ENCODE data around the gene ZNF205.

GRCh38 chr16:3147046-3147756 lies 34.8 kb downstream of the ZNF205 start:
- TF ChIP-seq CTCF (IDR thresholded peaks at IDR 0.05 in 2 of 3, conservative IDR thresholded peaks at IDR 0.05 in 1 of 3; ENCODE audit: borderline replicate concordance in 1 of 3, insufficient read depth in 1 of 3, low read depth in 2 of 3, low read length in 2 of 3) (no peak), POLR2AphosphoS5 (IDR thresholded peaks at IDR 0.05; ENCODE audit: low read depth, low read length) (no peak), ZBTB33 (IDR thresholded peaks at IDR 0.05; ENCODE audit: extremely low read depth, insufficient replicate concordance, low read length) (no peak), YY1 (IDR thresholded peaks at IDR 0.05; ENCODE audit: extremely low read depth, insufficient replicate concordance, low read depth, low read length) (no peak), REST (IDR thresholded peaks at IDR 0.05; ENCODE audit: low read depth) (no peak), JUND (IDR thresholded peaks at IDR 0.05) (no peak)
